Activated naive CD4-positive, alpha-beta T cell treated with Interleukin-2 at 50 U/mL for 16 hours (primary cell): ENCODE data around the gene AKAP1.
"Not testable (repeated sequence)": the region's sequence is repeated elsewhere in the genome, so short reads cannot be mapped to it uniquely, and the experiment has no call there.

Source experiments
- DNase-seq: peaks from one replicate; pipeline ENCODE4 v3.0.0-alpha.2; 2020

Gene AKAP1

DNA sequence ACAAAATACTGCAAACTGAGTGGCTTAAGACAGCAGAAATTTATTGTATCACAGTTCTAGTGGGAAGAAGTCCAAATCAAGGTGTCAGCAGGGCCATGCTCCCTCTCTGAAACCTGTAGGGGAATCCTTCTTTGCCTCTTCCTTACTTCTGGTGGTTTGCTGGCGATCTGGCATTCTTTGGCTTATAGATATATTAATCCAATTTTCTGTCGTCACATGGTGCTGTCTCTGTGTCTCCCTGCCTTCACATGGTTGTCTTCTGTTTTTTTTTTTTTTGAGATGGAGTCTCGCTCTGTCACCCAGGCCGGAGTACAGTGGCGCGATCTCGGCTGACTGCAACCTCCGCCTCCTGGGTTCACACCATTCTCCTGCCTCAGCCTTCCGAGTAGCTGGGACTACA is 6.8 kb upstream of the AKAP1 start:
- no peak for DNase-seq

DNA sequence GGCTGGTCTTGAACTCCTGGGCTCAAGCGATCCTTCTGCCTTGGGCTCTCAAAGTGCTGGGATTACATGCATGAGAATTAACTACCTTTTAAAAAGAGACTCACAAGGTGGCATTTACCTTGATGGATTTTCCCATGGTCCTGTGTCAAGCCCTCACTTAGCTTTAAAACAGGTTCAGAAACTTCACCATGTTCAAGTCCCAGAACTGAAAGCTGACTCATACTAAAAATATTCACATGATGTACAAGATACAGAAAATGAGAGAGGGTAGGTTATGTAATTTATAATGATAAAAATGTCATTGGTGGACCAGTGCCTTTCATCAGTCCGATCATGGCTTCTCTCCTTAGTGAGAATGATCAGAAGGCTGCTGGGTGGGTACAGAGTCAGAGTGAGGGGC is 4.3 kb upstream of the AKAP1 start:
- no peak for DNase-seq

DNA sequence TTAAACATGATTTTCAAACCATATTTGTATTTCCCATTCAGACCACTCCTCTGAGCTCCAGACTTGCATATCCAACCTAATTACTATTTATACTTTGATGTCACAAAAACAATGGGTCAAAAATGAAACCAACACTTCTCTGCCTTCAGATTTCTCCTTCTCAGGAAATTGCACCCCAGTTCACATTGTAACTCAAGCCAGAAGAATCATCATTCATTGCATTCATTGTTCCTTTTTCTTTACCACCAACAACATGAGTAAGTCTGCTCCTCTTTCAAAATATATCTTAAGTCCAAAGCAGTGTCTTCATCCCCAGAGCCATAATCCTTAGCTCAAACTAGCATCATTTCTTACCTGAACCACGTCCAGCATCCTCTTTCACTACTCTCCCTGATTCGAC is 2.6 kb upstream of the AKAP1 start:
- no peak for DNase-seq

DNA sequence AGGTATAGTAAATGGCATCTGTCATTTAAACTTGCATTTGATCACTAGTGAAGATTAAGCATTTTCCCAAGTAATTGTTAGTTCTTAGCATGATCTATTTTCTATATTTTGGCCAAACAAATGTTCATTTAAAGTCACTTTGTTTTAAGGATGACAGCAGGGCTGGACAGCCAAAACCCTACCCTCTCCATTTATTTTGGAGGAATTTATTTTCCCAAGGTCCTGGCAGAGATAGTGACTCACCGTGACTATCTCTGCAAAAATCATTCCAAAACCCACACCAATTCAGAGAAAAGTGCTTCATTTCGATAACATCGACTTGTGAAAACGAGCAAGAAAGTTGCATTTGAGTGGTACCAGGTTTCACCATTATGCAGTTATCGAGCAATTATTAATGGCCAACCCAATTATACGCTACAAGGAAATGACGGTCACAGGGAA is 665 bp upstream of the AKAP1 start:
- DNase-seq = no peak

DNA sequence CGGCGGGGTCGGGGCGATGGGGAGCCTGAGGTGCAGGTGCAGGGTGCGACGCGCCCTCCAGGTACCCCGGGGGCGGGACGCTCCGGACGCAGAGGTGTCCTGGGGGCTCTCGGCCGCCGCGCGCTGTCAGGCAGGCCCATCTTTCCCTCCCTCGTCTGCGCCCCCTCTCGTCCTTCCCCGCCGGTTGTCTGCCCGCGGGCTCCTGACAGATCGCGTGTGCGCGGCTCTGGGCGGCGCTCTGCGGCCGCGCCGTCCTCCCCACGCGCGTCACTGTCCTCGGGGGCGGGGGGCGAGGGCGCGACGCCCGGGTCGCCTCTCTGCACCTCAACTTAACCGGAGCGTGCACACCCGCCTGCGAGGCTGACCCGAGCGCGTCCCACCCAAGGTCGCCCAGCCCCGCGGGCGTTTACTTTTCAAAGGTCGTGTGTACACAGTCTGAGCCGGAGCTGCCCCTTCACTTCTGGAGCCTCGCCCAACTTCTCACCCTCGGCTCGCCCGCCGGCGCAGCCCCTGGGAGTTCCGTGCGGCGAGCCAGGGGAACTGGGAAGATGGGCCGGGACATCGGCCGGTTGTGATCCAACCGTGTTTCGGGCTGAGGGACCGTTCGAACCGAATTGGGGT is 512 bp downstream of the AKAP1 start:
- peak; percentile 65 for DNase-seq

DNA sequence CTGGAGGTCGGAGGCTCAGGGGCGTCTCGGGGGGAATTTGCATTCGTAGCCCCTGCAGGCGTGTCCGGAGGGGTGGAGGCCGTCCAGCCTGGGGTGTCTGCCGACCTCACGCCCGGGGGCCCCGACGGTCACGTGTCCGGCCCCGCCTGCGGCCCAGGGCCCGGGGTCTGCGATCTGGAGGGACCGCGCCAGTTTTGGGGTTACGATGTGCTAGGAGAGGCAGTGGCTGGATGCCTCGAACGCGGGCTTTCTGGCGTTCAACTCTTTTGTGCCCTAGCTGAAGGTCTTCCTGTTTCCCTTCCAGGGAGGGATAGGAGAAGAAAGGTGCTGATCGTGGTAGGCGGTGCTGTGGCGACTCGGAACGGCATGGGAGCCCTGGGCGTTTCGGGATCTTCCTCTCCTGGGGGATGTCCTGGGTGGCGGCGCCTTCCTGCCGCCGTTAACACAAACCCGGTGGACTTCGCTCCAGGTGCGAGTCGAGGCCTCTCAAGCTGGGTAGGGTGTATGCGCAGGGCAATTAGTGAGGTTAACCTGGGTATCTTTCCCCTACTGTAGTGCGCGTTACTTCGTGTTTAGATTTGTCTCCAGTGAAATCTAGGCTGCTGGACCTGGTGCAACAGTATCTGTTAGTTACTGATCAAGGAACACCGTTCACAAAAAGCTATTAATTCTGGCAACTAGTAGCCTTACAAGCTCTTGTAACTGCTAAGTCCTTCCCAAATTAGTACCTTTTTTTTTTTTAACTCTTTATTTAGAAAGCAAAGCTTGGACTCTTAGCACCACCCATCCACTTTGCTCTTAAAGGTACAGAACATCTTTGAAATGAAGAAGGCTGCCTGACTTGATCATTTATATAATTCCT is 1.3 kb downstream of the AKAP1 start:
- DNase-seq = peak; percentile 11

DNA sequence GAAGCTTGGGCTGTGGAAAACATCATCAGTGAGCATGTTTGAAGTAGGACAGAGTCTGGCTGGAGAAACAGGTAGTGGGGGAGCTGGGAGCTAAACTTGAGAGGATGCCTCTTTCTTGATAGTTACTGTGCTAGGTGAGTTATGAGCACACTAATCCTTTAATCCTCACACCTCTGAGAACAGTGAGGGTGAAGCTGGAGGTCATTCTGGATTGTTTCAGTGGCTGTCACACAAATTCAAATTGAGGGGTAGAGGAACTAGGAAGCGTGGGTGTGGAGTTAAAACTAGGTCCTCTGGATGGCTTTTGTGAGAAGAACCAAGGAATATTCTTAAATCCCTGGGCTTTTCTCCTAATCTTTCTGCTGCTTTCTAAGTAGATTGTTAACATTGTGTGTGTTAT is 3.3 kb downstream of the AKAP1 start:
- no peak for DNase-seq

DNA sequence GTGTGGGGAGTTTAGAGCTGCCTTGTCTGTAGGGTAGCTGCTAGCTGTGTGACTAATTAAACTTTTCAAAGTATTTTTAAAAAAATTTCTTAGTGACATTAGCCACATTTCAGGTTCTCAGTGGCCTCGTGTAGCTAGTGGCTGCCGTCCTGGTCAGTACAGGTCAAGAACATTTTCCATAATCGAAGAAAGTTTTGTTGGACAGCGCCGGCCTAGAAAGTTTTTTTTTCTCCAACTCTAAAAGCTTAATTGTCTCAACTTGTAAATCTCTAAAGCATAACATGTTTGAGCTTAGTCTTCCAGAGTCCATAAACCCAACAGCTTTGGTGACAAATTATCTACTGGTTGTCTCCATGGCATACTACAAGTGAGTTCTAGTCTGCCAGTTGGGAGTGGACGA is 4.3 kb downstream of the AKAP1 start:
- DNase-seq = no peak

DNA sequence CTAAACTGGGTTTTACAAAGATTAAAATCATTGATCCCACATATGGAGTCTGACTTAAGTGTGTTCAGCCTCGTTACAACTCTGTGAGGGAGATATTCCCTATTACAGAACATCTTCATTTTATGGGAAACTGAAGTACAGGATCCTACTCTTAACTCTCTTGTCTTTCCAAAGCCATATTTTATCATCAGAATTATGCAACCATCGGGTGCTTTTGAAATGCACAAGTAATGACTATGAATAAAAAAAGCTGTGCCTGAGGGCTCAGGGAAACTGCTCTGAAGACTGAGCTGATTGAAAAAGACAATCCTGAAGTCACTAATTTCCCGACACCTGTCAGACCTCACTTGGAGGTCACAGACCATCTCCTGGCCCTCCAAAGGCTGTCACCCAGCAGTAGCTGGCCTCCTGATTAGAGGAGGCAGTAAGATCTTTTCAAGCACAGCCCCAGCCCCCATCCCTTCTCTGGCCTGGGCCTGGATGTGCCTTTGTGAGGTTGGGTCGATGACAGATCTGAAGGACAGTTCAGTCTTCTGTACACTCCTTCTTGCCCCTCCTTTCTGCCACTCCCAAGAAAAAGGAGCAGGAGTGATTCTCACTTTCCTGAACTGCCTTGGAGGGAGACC is 5.6 kb downstream of the AKAP1 start:
- no peak for DNase-seq

DNA sequence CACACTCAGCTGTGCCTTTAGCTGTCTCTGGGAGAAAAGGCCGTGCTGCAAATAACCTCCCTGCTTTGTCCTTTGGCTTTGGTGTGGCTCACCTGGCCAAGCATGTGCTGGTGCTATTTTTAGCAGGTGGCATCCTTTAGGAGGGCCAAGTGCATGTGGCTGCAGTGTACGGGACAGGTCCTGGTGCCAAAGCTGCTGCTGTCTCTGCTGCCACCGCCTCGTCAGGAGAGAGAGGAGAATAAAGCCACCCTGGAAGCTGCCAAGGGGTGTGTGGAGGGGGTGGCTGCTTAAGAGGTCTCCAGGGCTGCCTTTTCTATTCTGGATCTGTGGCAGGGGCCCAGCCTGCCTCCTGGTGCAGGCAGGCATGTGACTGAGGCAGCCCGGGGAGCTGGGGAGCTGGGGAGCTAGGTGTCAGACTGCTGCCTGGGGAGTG is 6.2 kb downstream of the AKAP1 start:
- no peak for DNase-seq

DNA sequence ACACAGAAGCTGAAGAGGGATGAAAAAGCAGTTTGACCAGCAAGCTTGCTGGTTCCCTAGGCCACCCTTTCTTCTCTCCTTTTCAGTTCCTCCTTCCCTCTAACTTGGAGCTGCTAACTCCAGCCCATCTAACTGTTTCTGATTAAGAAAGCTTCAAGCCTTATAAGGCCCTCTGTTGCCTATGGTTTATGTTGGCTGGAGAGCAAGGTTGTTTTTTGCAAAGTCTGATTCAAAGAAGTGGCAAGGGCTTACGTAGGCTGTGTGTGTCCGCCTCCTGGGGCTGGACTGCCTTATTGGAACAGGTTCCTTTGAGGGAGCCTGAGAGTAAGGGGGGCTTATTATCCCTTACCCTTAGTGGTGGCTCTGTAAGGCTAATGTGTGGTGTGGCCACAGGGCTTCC is 7.1 kb downstream of the AKAP1 start:
- no peak for DNase-seq

DNA sequence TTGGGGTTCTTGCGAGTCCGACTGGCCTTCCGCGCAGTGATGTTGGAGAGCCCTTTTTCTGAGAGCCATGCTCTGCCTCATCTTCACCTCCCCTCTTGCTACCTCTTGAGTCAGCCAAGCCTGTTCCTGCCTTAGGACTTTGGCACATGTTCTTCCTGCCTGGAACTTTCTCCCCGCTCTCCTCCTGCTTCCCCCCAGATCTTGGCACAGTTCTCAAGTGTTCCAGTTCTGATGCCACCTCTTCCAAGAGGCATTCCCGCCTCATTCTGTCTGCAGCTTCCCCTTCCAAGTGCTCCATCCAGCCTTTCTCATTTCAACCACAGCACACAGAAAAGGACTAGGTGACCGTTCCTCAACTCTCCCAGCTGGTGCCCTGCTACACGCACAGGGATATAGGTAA is 7.7 kb downstream of the AKAP1 start:
- DNase-seq = no peak

DNA sequence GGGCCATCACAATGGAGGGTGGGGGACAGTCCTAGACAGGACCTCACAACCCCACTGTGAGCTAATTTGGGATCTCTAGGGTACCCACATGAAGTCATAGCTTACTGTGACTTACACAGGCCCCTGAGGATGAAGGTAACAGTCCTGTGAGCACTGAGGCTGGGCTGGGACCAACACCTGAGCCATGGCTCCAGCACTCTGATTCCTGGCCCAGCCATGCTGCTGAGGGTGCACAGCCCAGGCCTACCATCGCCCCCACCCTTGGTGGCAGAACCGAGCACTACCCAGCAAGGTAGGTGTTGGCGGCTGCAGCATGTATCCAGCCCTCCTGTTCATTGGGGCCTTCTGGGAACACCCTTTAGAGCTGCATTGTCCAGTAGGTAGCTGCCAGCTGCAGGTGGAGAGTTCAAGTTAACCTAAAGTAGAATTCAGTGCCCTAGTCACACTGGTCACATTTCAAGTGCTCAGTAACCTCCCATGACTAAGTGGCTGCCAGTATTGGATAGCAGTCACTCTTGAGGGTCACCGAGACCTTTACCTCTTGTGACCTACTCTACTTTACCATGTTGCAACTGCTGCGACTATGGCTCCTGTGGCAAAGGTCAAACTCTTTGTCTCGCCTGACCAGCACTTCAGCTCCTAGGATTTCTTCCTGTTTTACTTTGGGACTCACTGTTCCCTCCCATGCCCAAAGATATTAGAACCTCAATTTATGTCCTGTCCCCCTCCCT is 11.6 kb downstream of the AKAP1 start:
- DNase-seq = no peak

DNA sequence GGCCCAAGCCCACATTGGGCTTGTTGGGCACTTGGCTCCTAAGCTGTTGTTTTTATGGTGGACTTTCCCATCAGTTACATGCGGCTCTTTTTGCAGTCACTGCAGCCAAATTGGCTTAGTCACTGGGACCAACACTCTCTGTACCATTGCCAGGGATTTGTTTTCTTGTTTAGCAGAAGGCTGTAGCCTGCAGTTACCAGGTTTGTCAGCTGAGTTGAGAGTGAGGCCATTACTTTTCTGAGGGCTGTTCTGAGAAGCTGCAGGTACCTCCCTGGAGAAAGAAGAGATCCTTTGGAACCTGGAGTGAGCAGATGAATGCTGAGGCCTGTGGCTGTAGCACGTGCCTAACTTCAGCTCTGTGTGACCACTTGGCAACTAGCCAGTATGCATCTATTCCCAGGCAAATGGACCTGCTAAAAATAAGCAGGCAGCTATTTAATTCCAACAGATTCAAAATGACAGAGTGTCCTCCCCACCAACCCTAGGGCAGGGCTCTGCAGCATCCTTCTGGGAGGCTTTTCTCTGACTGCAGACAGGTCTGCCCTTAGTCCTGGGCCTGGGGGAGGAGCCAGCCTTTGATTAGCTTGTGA is 12.9 kb downstream of the AKAP1 start:
- DNase-seq = no peak

DNA sequence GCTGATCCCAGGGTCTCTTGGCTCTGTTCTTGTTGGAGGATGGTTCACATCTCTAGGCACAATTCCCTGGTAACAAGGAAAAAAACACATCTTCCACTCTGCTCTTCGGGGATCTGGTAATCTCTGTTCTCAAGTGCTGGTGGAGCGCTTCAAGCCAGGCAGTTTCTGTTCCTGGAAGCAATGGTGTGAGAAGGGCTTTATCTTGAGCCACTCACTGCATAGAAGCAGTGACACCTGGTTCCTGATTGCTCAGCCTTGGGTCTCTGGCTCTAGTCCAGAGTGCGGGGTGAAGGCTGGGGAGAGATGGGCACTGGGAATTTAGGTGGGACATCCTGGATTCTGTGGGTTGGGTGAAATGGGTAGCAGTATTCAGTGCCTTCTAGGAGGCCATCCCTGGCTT is 14.1 kb downstream of the AKAP1 start:
- DNase-seq = no peak

DNA sequence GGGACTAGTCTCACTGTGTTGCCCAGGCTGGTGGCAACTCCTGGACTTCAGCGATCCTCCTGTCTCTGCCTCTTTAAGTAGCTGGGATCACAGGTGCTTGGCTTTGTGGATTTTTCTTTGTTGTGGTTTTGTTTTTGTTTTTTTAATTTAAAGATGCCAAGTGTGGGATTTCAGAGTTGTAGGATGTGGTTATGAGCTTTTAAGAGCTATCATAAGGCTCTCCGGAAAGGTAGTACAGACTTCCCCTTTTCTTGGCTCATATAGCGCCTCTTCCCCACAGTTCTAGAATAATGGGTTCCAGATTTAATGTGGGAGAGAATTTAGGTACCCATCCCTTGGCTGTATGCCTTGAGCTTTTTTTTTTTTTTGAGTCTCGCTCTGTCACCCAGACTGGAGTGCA is 17.1 kb downstream of the AKAP1 start:
- no peak for DNase-seq

DNA sequence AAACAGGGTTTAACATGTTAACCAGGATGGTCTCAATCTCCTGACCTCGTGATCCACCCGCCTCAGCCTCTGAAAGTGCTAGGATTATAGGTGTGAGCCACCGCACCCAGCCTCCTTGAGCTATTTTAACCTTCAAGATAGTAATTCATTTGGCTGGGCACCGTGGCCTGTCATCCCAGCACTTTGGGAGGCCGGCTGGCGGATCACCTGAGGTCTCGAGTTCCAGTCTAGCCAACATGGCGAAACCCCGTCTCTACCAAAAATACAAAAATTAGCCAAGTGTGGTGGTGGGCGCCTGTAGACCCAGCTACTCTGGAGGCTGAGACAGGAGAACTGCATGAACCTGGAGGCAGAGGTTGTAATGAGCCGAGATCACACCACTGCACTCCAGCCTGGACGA is 17.6 kb downstream of the AKAP1 start:
- not testable (repeated sequence) for DNase-seq

DNA sequence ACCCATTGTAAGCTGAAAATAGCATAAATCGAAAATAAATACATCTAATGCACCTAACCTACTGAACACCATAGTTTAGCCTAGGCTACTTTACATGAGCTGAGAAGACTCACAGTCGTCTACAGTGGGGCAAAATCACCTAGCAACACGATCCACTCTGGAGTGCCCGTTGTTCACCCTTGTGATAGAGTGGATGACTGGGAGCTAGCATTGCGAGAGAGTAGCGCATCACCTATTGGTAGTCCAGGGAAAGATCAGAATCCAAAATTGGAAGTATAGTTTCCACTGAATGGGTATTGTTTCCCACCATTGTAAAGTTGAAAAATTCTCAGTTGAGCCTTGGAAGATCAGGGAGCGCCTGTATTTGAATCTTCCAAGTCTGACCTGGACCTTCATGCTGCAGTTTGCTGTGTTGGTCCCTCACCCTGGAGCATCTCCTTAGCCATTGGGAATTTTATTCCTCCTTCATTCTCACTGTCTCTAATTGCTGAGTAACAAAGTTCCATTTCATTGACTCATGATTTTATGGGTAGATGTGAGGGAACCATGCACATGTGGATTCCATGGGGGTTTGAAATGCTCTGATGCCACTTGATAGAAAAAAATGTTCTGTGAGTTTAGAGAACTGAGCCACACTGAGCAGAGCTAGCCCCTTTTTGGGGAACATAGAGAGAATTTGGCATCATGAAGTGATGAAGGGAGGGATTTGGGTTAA is 19.6 kb downstream of the AKAP1 start:
- no peak for DNase-seq

DNA sequence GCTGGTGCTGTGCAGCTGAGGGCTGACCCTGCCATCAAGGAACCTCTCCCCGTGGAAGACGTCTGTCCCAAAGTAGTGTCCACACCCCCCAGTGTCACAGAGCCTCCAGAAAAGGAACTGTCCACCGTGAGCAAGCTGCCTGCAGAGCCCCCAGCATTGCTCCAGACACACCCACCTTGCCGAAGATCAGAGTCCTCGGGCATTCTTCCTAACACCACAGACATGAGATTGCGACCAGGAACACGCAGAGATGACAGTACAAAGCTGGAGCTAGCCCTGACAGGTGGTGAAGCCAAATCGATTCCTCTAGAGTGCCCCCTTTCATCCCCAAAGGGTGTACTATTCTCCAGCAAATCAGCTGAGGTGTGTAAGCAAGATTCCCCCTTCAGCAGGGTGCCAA is 20.5 kb downstream of the AKAP1 start:
- DNase-seq = no peak

DNA sequence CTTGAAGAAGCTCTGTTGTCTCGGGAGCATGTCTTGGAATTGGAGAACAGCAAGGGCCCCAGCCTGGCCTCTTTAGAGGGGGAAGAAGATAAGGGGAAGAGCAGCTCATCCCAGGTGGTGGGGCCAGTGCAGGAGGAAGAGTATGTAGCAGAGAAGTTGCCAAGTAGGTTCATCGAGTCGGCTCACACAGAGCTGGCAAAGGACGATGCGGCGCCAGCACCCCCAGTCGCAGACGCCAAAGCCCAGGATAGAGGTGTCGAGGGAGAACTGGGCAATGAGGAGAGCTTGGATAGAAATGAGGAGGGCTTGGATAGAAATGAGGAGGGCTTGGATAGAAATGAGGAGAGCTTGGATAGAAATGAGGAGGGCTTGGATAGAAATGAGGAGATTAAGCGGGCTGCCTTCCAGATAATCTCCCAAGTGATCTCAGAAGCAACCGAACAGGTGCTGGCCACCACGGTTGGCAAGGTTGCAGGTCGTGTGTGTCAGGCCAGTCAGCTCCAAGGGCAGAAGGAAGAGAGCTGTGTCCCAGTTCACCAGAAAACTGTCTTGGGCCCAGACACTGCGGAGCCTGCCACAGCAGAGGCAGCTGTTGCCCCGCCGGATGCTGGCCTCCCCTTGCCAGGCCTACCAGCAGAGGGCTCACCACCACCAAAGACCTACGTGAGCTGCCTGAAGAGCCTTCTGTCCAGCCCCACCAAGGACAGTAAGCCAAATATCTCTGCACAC is 21.2 kb downstream of the AKAP1 start:
- no peak for DNase-seq

DNA sequence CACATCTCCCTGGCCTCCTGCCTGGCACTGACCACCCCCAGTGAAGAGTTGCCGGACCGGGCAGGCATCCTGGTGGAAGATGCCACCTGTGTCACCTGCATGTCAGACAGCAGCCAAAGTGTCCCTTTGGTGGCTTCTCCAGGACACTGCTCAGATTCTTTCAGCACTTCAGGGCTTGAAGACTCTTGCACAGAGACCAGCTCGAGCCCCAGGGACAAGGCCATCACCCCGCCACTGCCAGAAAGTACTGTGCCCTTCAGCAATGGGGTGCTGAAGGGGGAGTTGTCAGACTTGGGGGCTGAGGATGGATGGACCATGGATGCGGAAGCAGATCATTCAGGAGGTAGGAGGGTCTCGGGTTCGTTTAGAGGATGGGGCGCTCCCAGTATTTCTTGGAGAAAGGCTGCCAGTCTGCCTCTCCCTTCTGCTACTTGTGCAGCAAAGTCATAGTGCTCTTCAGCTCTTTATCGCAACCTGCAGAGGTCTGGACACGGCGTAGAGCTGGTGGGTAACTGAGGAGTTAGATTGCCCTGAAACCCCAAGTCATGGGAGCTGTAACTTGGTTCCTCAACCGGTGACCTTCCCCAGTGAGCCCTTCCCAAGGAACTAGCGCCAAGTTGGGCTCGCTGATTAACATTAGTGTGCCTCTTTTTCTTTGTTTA is 21.9 kb downstream of the AKAP1 start:
- DNase-seq = no peak
